NCI-H2227 (cell line): ENCODE data around the gene TBX2.
A peak's percentile ranks its signal among the peaks of the same experiment; 100 is the strongest.
"Not testable (repeated sequence)": the region's sequence is repeated elsewhere in the genome, so short reads cannot be mapped to it uniquely, and the experiment has no call there.

Experiments used
- DNase-seq: peaks from one replicate; lab custom pipeline; 2025; ENCODE audit not compliant: unreplicated experiment; lab: John Stamatoyannopoulos, UW

TBX2 gene

GRCh38 chr17:61399131-61400065 lies at the start of gene TBX2:
Gene TBX2 (plus strand): TSS chr17:61399843. CDS start chr17:61400177, 334 bp downstream.
- peak; percentile 74 for DNase-seq

GRCh38 chr17:61351745-61352407 lies 47.8 kb upstream of the TBX2 start:
- no peak for DNase-seq

GRCh38 chr17:61352408-61352770 lies 47.3 kb upstream of the TBX2 start:
- no peak for DNase-seq

- peak; percentile 42 for DNase-seq
Measured at GRCh38 chr17:61352781-61353491, 46.7 kb upstream of the TBX2 start.

GRCh38 chr17:61353615-61354014 lies 46.0 kb upstream of the TBX2 start:
- DNase-seq: no peak

- no peak for DNase-seq
Measured at GRCh38 chr17:61354895-61355874, 44.5 kb upstream of the TBX2 start.

GRCh38 chr17:61357061-61357460 lies 42.6 kb upstream of the TBX2 start:
- not testable (repeated sequence) for DNase-seq

- not testable (repeated sequence) for DNase-seq
Measured at GRCh38 chr17:61359513-61359912, 40.1 kb upstream of the TBX2 start.

- no peak for DNase-seq
Measured at GRCh38 chr17:61360318-61360943, 39.2 kb upstream of the TBX2 start.

GRCh38 chr17:61361084-61361483 lies 38.6 kb upstream of the TBX2 start:
- no peak for DNase-seq

GRCh38 chr17:61362396-61362795 lies 37.2 kb upstream of the TBX2 start:
- no peak for DNase-seq

GRCh38 chr17:61362852-61363600 lies 36.6 kb upstream of the TBX2 start:
- DNase-seq: no peak

GRCh38 chr17:61363601-61364462 lies 35.8 kb upstream of the TBX2 start:
- no peak for DNase-seq

GRCh38 chr17:61364463-61364846 lies 35.2 kb upstream of the TBX2 start:
- DNase-seq: no peak

GRCh38 chr17:61366076-61366714 lies 33.4 kb upstream of the TBX2 start:
- DNase-seq: no peak

GRCh38 chr17:61366715-61367413 lies 32.8 kb upstream of the TBX2 start:
- DNase-seq: no peak
